ENCODE results near the gene NAALADL2.

Gene NAALADL2

GRCh38 chr3:175535351-175535750, 676.2 kb downstream of the NAALADL2 start:
- TF ChIP-seq CTCF (conservative IDR thresholded peaks at IDR 0.05; ENCODE audit: low read depth, low read length) = no peak
- no peak for DNase-seq (ENCODE audit: low read depth)
- H3K4me3 ChIP-seq (ENCODE audit: low read length) = no peak overlapping the region

GRCh38 chr3:175546115-175546514, 687.0 kb downstream of the NAALADL2 start:
- TF ChIP-seq CTCF (conservative IDR thresholded peaks at IDR 0.05; ENCODE audit: low read depth, low read length) = no peak
- no peak overlapping the region for H3K4me3 ChIP-seq (ENCODE audit: low read length)
- no peak for DNase-seq (ENCODE audit: low read depth)

- no peak for DNase-seq (ENCODE audit: low read depth)
- H3K4me3 ChIP-seq (ENCODE audit: low read length) = no peak overlapping the region
- no peak for TF ChIP-seq CTCF (conservative IDR thresholded peaks at IDR 0.05; ENCODE audit: low read depth, low read length)
Observed at GRCh38 chr3:175552929-175553328, 693.8 kb downstream of the NAALADL2 start.

- TF ChIP-seq CTCF (conservative IDR thresholded peaks at IDR 0.05; ENCODE audit: low read depth, low read length) = no peak
- DNase-seq (ENCODE audit: low read depth) = no peak
- H3K4me3 ChIP-seq (ENCODE audit: low read length) = no peak overlapping the region
Observed at GRCh38 chr3:175554801-175555200, 695.7 kb downstream of the NAALADL2 start.

GRCh38 chr3:175558261-175558660, 699.1 kb downstream of the NAALADL2 start:
- H3K4me3 ChIP-seq (ENCODE audit: low read length) = no peak overlapping the region
- DNase-seq (ENCODE audit: low read depth) = no peak
- no peak for TF ChIP-seq CTCF (conservative IDR thresholded peaks at IDR 0.05; ENCODE audit: low read depth, low read length)

GRCh38 chr3:175564363-175564762, 705.2 kb downstream of the NAALADL2 start:
- TF ChIP-seq CTCF (conservative IDR thresholded peaks at IDR 0.05; ENCODE audit: low read depth, low read length) = no peak
- no peak overlapping the region for H3K4me3 ChIP-seq (ENCODE audit: low read length)
- DNase-seq (ENCODE audit: low read depth) = no peak

DNA sequence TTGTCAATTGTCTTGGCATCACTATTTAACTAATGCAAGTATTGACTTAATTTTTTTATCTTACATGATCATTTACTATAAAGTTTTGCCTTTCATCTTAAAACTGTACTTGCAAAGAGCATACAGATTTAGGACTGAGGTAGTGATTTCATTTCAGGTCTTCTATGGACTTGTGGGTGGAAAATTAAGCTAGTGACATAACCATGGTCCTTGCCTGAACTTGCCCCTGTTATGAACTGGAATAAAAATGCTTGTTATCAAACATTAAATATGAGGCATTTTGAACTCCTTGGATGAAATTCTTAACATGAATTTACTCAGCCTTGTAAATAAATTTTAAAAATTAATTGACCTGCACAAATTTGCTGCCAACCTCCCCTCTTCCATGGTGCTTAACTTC, 712.0 kb downstream of the NAALADL2 start:
- no peak for DNase-seq (ENCODE audit: low read depth)
- no peak overlapping the region for H3K4me3 ChIP-seq (ENCODE audit: low read length)
- no peak for TF ChIP-seq CTCF (conservative IDR thresholded peaks at IDR 0.05; ENCODE audit: low read depth, low read length)

Data from retinal pigment epithelial cell (primary cell).